ENCODE measurements around the gene FOXJ1. TPM values are rescaled to one million over a fixed set of nuclear protein-coding genes. Genes with fewer than 3 reads are reported as not detected.

FOXJ1 gene
- total RNA-seq, 1 experiment from 2014 or later = 3.3 TPM

GRCh38 chr17:76106703-76107102 lies 34.3 kb downstream of the FOXJ1 start:
- H3K4me3 ChIP-seq (ENCODE audit: insufficient read depth, low read depth, low read length) = no peak overlapping the region
- H3K27me3 ChIP-seq (ENCODE audit: control insufficient read depth, insufficient read depth, low read length) = no peaks in the 10 kb centered on the region
- DNase-seq = no peak
- peaks cover 4% of the 10 kb centered on the region for H3K36me3 ChIP-seq (replicated peaks; ENCODE audit: control insufficient read depth, insufficient read depth, low read length)

- Histone ChIP-seq H3K27me3 (ENCODE audit: control insufficient read depth, insufficient read depth, low read length) (no peaks in the 10 kb centered on the region), H3K4me3 (ENCODE audit: insufficient read depth, low read depth, low read length) (no peak overlapping the region), H3K36me3 (replicated peaks; ENCODE audit: control insufficient read depth, insufficient read depth, low read length) (peaks cover 12% of the 10 kb centered on the region)
- DNase-seq = peak; percentile 14
Measured at GRCh38 chr17:76104896-76105231, 36.2 kb downstream of the FOXJ1 start.

- Histone ChIP-seq H3K4me3 (ENCODE audit: insufficient read depth, low read depth, low read length) (peak overlapping the region; percentile 89), H3K36me3 (replicated peaks; ENCODE audit: control insufficient read depth, insufficient read depth, low read length) (peaks cover 16% of the 10 kb centered on the region), H3K27me3 (ENCODE audit: control insufficient read depth, insufficient read depth, low read length) (no peaks in the 10 kb centered on the region)
- peak; percentile 59 for DNase-seq
Measured at GRCh38 chr17:76104140-76104895, 36.7 kb downstream of the FOXJ1 start.

GRCh38 chr17:76103274-76104139 lies 37.5 kb downstream of the FOXJ1 start, which contains the start of gene EXOC7:
Gene EXOC7 (minus strand): TSS chr17:76103787. CDS start chr17:76103692, 95 bp downstream.
- DNase-seq = peak; percentile 99
- no peaks in the 10 kb centered on the region for H3K27me3 ChIP-seq (ENCODE audit: control insufficient read depth, insufficient read depth, low read length)
- peaks cover 16% of the 10 kb centered on the region for H3K36me3 ChIP-seq (replicated peaks; ENCODE audit: control insufficient read depth, insufficient read depth, low read length)
- H3K4me3 ChIP-seq (ENCODE audit: insufficient read depth, low read depth, low read length) = peak within 1 kb of the TSS; percentile 89

- DNase-seq = no peak
- Histone ChIP-seq H3K27me3 (ENCODE audit: control insufficient read depth, insufficient read depth, low read length) (no peaks in the 10 kb centered on the region), H3K4me3 (ENCODE audit: insufficient read depth, low read depth, low read length) (peak overlapping the region; percentile 89), H3K36me3 (replicated peaks; ENCODE audit: control insufficient read depth, insufficient read depth, low read length) (peaks cover 16% of the 10 kb centered on the region)
Measured at GRCh38 chr17:76102944-76103273, 38.1 kb downstream of the FOXJ1 start.

GRCh38 chr17:76097716-76098295 lies 43.2 kb downstream of the FOXJ1 start:
- no peak overlapping the region for H3K4me3 ChIP-seq (ENCODE audit: insufficient read depth, low read depth, low read length)
- H3K27me3 ChIP-seq (ENCODE audit: control insufficient read depth, insufficient read depth, low read length) = no peaks in the 10 kb centered on the region
- H3K36me3 ChIP-seq (replicated peaks; ENCODE audit: control insufficient read depth, insufficient read depth, low read length) = peaks cover 34% of the 10 kb centered on the region
- no peak for DNase-seq

- H3K27me3 ChIP-seq (ENCODE audit: control insufficient read depth, insufficient read depth, low read length) = no peaks in the 10 kb centered on the region
- peak; percentile 9 for DNase-seq
- H3K36me3 ChIP-seq (replicated peaks; ENCODE audit: control insufficient read depth, insufficient read depth, low read length) = peaks cover 25% of the 10 kb centered on the region
- no peak overlapping the region for H3K4me3 ChIP-seq (ENCODE audit: insufficient read depth, low read depth, low read length)
Measured at GRCh38 chr17:76095943-76096342, 45.1 kb downstream of the FOXJ1 start.

GRCh38 chr17:76094046-76094445 lies 47.0 kb downstream of the FOXJ1 start:
- no peak for DNase-seq
- no peaks in the 10 kb centered on the region for H3K27me3 ChIP-seq (ENCODE audit: control insufficient read depth, insufficient read depth, low read length)
- peaks cover 22% of the 10 kb centered on the region for H3K36me3 ChIP-seq (replicated peaks; ENCODE audit: control insufficient read depth, insufficient read depth, low read length)
- no peak overlapping the region for H3K4me3 ChIP-seq (ENCODE audit: insufficient read depth, low read depth, low read length)

GRCh38 chr17:76092526-76093413 lies 48.3 kb downstream of the FOXJ1 start:
- Histone ChIP-seq H3K27me3 (ENCODE audit: control insufficient read depth, insufficient read depth, low read length) (no peaks in the 10 kb centered on the region), H3K4me3 (ENCODE audit: insufficient read depth, low read depth, low read length) (no peak overlapping the region), H3K36me3 (replicated peaks; ENCODE audit: control insufficient read depth, insufficient read depth, low read length) (peaks cover 21% of the 10 kb centered on the region)
- DNase-seq = peak; percentile 24

- Histone ChIP-seq H3K36me3 (replicated peaks; ENCODE audit: control insufficient read depth, insufficient read depth, low read length) (peaks cover 24% of the 10 kb centered on the region), H3K27me3 (ENCODE audit: control insufficient read depth, insufficient read depth, low read length) (no peaks in the 10 kb centered on the region), H3K4me3 (ENCODE audit: insufficient read depth, low read depth, low read length) (no peak overlapping the region)
- DNase-seq = peak; percentile 37
Measured at GRCh38 chr17:76091526-76092286, 49.3 kb downstream of the FOXJ1 start.

GRCh38 chr17:76090517-76091129 lies 50.4 kb downstream of the FOXJ1 start:
- no peak overlapping the region for H3K4me3 ChIP-seq (ENCODE audit: insufficient read depth, low read depth, low read length)
- no peaks in the 10 kb centered on the region for H3K27me3 ChIP-seq (ENCODE audit: control insufficient read depth, insufficient read depth, low read length)
- peak; percentile 36 for DNase-seq
- peaks cover 27% of the 10 kb centered on the region for H3K36me3 ChIP-seq (replicated peaks; ENCODE audit: control insufficient read depth, insufficient read depth, low read length)

- peaks cover 33% of the 10 kb centered on the region for H3K36me3 ChIP-seq (replicated peaks; ENCODE audit: control insufficient read depth, insufficient read depth, low read length)
- H3K27me3 ChIP-seq (ENCODE audit: control insufficient read depth, insufficient read depth, low read length) = no peaks in the 10 kb centered on the region
- DNase-seq = peak; percentile 37
- H3K4me3 ChIP-seq (ENCODE audit: insufficient read depth, low read depth, low read length) = no peak overlapping the region
Measured at GRCh38 chr17:76089680-76090516, 51.1 kb downstream of the FOXJ1 start.
